GM18951 (cell line): ENCODE data around the gene OTUD4.

Experiments
- POLR2A ChIP-seq: IDR thresholded peaks from 4 replicates; pipeline ENCODE4 v1.6.1; 2011; ENCODE audit warnings: mild to moderate bottlenecking; ENCODE audit not compliant: insufficient read length, insufficient read depth; ENCODE audit errors: extremely low read depth
- in situ Hi-C: fragments of 300-500 bp; cut with MboI; formaldehyde crosslinking; loops from one replicate; pipeline ENCODE4 v1.12.0; 2022; ENCODE audit warnings: low sequenced_read_pairs, mixed read lengths, inconsistent platforms; ENCODE audit not compliant: unreplicated experiment

Gene OTUD4

GRCh38 chr4:145090380-145090779 is 90.0 kb downstream of the OTUD4 start:
- in situ Hi-C loops = no loop called here
- no peak for TF ChIP-seq POLR2A

GRCh38 chr4:145083891-145084605 is 96.3 kb downstream of the OTUD4 start:
- in situ Hi-C loops = no loop called here
- no peak for TF ChIP-seq POLR2A
